ENCODE data around the gene NOL9.
"Not testable (repeated sequence)": the region's sequence is repeated elsewhere in the genome, so short reads cannot be mapped to it uniquely, and the experiment has no call there.

Gene NOL9

GRCh38 chr1:6572653-6573383, 18.5 kb upstream of the NOL9 start:
- DNase-seq (ENCODE audit: low read depth in 2 of 2) = no peak

GRCh38 chr1:6570987-6571386, 16.7 kb upstream of the NOL9 start:
- no peak for DNase-seq (ENCODE audit: low read depth in 2 of 2)

GRCh38 chr1:6570100-6570499, 15.8 kb upstream of the NOL9 start:
- no peak for DNase-seq (ENCODE audit: low read depth in 2 of 2)

GRCh38 chr1:6569033-6569432, 14.7 kb upstream of the NOL9 start:
- DNase-seq (ENCODE audit: low read depth in 2 of 2) = no peak

GRCh38 chr1:6560267-6560666, 6.0 kb upstream of the NOL9 start:
- DNase-seq (ENCODE audit: low read depth in 2 of 2) = no peak

GRCh38 chr1:6559161-6559560, 4.8 kb upstream of the NOL9 start:
- DNase-seq (ENCODE audit: low read depth in 2 of 2) = not testable (repeated sequence)

- no peak for DNase-seq (ENCODE audit: low read depth in 2 of 2)
Observed at GRCh38 chr1:6557597-6557996, 3.3 kb upstream of the NOL9 start.

- DNase-seq (ENCODE audit: low read depth in 2 of 2) = no peak
Observed at GRCh38 chr1:6554907-6555778, 830 bp upstream of the NOL9 start, which contains the start of gene TAS1R1. TAS1R1 (plus strand) TSS chr1:6555307; CDS start chr1:6555374, 67 bp downstream.

- no peak for DNase-seq (ENCODE audit: low read depth in 2 of 2)
Observed at GRCh38 chr1:6547301-6547700, 7.0 kb downstream of the NOL9 start.

GRCh38 chr1:6546326-6546725, 8.0 kb downstream of the NOL9 start:
- no peak for DNase-seq (ENCODE audit: low read depth in 2 of 2)

GRCh38 chr1:6545276-6546112, 8.8 kb downstream of the NOL9 start:
- DNase-seq (ENCODE audit: low read depth in 2 of 2) = no peak

- no peak for DNase-seq (ENCODE audit: low read depth in 2 of 2)
Observed at GRCh38 chr1:6544831-6545230, 9.5 kb downstream of the NOL9 start.

- DNase-seq (ENCODE audit: low read depth in 2 of 2) = no peak
Observed at GRCh38 chr1:6538956-6539355, 15.4 kb downstream of the NOL9 start.

- DNase-seq (ENCODE audit: low read depth in 2 of 2) = no peak
Observed at GRCh38 chr1:6536291-6536690, 18.0 kb downstream of the NOL9 start.

- DNase-seq (ENCODE audit: low read depth in 2 of 2) = no peak
Observed at GRCh38 chr1:6535214-6535613, 19.1 kb downstream of the NOL9 start.

GRCh38 chr1:6534248-6534822, 20.0 kb downstream of the NOL9 start:
- DNase-seq (ENCODE audit: low read depth in 2 of 2) = no peak

GRCh38 chr1:6531996-6532395, 22.3 kb downstream of the NOL9 start:
- DNase-seq (ENCODE audit: low read depth in 2 of 2) = no peak

- no peak for DNase-seq (ENCODE audit: low read depth in 2 of 2)
Observed at GRCh38 chr1:6530504-6531160, 23.7 kb downstream of the NOL9 start.

- no peak for DNase-seq (ENCODE audit: low read depth in 2 of 2)
Observed at GRCh38 chr1:6528492-6528891, 25.8 kb downstream of the NOL9 start.

GRCh38 chr1:6526316-6526715, 28.0 kb downstream of the NOL9 start:
- DNase-seq (ENCODE audit: low read depth in 2 of 2) = no peak

GRCh38 chr1:6523566-6523965, 30.7 kb downstream of the NOL9 start:
- no peak for DNase-seq (ENCODE audit: low read depth in 2 of 2)

All from activated CD8-positive, alpha-beta memory T cell treated with anti-CD3 and anti-CD28 coated beads for 4 hours (primary cell).